SK-N-MC (cell line): ENCODE measurements around the gene SLC43A1.
"Not testable (repeated sequence)": the region's sequence is repeated elsewhere in the genome, so short reads cannot be mapped to it uniquely, and the experiment has no call there.

Source experiments
- DNase-seq: peaks from one replicate; pipeline ENCODE4 v3.0.0-alpha.2; 2011; ENCODE audit warnings: low read depth, low spot score
- H3K27ac ChIP-seq: fragments of 200-600 bp; sonication (generic); 2 replicates; pipeline ENCODE4 v1.5.1; 2016; ENCODE audit warnings: mixed run types
- H3K36me3 ChIP-seq: fragments of 200-600 bp; sonication (generic); 2 replicates; pipeline ENCODE4 v1.6.1; 2017; ENCODE audit warnings: antibody characterized with exemption, low read length, mixed read lengths; ENCODE audit not compliant: insufficient read depth
- H3K4me3 ChIP-seq: fragments of 200-600 bp; sonication (generic); 2 replicates; pipeline ENCODE4 v1.5.1; 2016
- H3K9ac ChIP-seq: fragments of 200-600 bp; sonication (generic); 2 replicates; pipeline ENCODE4 v1.8.0; 2017; ENCODE audit warnings: mixed run types, mixed read lengths; ENCODE audit not compliant: insufficient read length
- H3K9me3 ChIP-seq: fragments of 200-600 bp; sonication (generic); 2 replicates; pipeline ENCODE4 v1.6.1; 2017; ENCODE audit warnings: low read depth, mild to moderate bottlenecking, antibody characterized with exemption, low read length, moderate library complexity, mixed read lengths
- EZH2 ChIP-seq: fragments of 200-600 bp; sonication (generic); IDR thresholded peaks from one replicate; pipeline ENCODE4 v1.6.1; 2017; ENCODE audit warnings: antibody characterized with exemption
- FOXP2 ChIP-seq: optimal IDR thresholded peaks from 2 replicates; pipeline ENCODE3; 2011; ENCODE audit warnings: mild to moderate bottlenecking, moderate library complexity; ENCODE audit not compliant: insufficient read depth; ENCODE audit errors: extremely low read length, control extremely low read depth
- POLR2AphosphoS5 ChIP-seq: IDR thresholded peaks from 2 replicates; pipeline ENCODE4 v1.6.1; 2012; ENCODE audit warnings: mild to moderate bottlenecking, low read depth, low read length, borderline replicate concordance

Gene SLC43A1

DNA sequence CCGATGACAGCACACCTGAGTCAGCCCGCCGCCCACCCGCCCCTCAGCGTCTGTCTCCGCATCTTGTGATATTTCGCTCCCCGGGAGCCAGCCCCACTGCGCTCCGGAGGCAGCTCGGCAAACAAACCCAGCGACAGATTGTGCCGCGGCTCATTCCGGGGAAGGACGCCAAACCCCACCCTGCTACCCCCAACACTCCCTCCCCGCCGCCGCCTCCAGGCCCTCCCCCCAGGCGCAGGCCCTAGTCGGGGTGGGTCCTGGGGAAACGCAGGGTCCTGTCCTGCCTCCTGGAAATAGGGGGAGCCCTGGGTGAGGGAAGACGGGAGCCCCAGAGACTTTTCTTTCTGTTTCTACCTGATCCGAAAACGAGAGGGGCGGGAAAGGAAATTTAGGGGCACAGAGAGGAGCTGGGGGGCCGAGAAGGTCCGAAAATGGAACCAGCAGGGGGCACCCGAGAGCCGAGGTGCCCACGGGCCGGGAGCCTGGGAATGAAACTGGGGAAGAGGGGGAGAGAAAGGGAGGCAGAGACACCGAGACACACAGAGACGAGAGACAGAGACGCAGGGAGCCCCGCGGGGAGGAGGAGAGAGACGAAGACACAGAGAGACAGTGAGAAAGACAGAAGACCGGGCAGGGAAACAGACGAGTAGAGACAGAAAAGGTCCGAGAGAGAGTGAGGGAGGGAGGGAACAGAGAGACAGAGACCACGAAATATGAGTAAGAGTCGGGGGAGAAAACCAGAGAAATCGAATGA is 56.9 kb downstream of the SLC43A1 start:
- peak overlapping the region; percentile 87 for H3K4me3 ChIP-seq

DNA sequence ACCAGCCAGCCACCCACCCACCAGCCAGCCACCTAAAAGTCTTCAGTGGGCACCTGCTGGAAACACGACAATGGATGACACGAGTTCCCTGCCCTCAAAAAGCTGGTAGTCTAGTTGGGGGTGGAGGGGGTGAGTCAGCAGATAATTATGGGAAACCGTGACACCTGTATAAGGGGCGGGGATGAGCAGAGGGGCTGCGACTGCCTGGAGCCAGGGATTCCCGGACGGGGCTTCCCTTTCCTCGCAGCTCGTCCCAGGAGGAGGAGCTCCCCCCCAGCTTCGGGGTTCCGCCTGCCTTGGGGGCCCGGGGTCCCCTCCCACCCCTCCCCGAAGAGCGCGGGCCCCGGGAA is 57.5 kb downstream of the SLC43A1 start:
- DNase-seq, result no peak
- no peak overlapping the region for H3K27ac ChIP-seq
- H3K9me3 ChIP-seq, result no peaks in the 10 kb centered on the region
- TF ChIP-seq EZH2, result no peak
- no peak for TF ChIP-seq POLR2AphosphoS5
- TF ChIP-seq FOXP2, result no peak
- H3K9ac ChIP-seq, result no peak overlapping the region
- H3K36me3 ChIP-seq, result no peaks in the 10 kb centered on the region
- peak overlapping the region; percentile 87 for H3K4me3 ChIP-seq

More for the DNA sequence above, 56.9 kb downstream of the SLC43A1 start:
- no peak overlapping the region for H3K27ac ChIP-seq
- H3K9me3 ChIP-seq, result no peaks in the 10 kb centered on the region
- H3K9ac ChIP-seq, result peak overlapping the region; percentile 32
- no peaks in the 10 kb centered on the region for H3K36me3 ChIP-seq
- TF ChIP-seq FOXP2, result no peak
- TF ChIP-seq POLR2AphosphoS5, result no peak
- no peak for TF ChIP-seq EZH2
- DNase-seq, result no peak

DNA sequence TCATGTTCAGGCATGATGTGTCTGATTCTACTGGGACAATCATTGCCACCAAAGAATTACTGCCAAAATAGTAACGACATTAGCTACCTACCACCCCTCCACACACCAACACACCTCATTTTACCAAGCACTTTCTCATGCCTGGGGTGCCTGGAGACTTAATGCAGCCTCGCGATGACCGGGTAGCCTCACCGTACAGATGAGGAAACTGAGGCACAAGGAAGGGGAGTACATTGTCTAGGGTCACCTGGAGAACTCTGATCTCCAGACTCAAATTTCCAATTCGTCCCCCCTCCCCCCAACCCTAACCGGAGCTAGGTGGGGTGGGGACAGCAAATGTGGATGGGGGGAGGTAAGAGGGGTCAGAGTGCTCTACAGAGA is 57.9 kb downstream of the SLC43A1 start:
- TF ChIP-seq EZH2 (no peak), POLR2AphosphoS5 (no peak), FOXP2 (no peak)
- no peak overlapping the region for H3K27ac ChIP-seq
- no peak overlapping the region for H3K9ac ChIP-seq
- no peaks in the 10 kb centered on the region for H3K36me3 ChIP-seq
- no peaks in the 10 kb centered on the region for H3K9me3 ChIP-seq
- no peak for DNase-seq
- peak overlapping the region; percentile 87 for H3K4me3 ChIP-seq

DNA sequence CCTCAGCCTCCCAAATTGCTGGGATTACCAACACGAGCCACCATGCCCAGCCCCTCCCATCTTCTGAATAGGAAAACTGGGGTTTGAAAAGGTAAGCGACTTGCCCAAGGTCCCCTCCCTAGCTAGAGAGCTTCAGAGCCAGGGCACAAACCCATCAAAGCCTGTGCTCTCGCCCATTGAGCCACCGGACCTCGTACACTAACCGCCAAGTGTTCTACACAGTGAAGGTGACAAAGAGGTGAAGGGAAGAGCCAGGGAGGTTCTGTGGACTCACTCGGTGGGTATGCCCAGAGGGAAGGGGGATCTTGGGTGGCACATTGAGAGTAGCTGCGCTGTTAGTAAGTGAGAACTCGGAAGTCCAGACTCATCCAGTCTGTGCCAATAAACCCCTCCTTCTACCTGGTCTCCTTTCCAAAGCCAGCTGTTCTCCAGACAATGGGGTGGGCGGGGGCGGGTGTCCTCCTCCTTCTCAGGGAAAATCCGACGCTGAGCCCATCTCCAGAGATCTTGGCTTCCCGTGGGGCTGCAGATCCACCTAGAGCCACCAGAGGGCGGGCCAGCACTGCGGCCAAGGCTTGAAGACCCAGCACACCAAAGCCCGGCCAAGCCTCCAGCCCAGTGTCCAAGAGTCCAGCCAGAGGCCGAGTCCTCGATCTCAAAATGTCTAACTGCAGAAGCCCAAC is 58.4 kb downstream of the SLC43A1 start:
- H3K36me3 ChIP-seq, result no peaks in the 10 kb centered on the region
- no peak overlapping the region for H3K27ac ChIP-seq
- no peak for DNase-seq
- H3K9ac ChIP-seq, result no peak overlapping the region
- no peaks in the 10 kb centered on the region for H3K9me3 ChIP-seq
- peak overlapping the region; percentile 87 for H3K4me3 ChIP-seq
- no peak for TF ChIP-seq EZH2
- TF ChIP-seq FOXP2, result no peak
- no peak for TF ChIP-seq POLR2AphosphoS5

DNA sequence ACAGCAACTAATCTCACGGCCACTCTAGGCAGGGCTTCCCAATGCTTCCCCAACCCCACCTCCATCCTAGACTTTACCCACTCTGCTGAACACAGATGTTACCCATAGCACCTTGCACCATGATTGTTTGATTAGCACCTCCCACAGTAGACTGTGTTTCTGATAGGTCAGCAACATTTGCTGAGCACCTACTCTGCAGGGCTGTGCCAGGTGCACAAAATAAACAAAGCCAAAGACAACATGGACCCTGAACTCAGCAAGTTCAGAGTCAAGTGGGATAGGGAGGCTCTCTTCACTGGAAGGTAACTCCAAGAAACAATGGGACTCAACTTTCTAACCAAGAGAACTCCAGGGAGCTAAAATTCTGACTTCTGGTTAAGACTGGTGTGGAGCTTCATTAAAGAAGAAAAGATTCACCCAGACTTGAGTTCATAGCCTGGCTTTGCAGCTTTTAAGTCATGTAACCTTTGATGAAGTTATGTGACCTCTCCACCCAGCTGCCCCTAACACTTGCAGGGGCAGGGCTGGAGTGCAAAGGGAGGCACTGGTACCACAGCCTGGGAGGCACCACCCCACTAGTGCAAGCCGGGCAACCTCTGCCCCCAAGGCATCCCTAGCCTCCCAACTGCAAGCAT is 61.8 kb downstream of the SLC43A1 start:
- DNase-seq, result no peak
- Histone ChIP-seq H3K4me3 (no peak overlapping the region), H3K9me3 (no peaks in the 10 kb centered on the region), H3K9ac (no peak overlapping the region), H3K27ac (no peak overlapping the region), H3K36me3 (no peaks in the 10 kb centered on the region)
- TF ChIP-seq FOXP2, result no peak
- no peak for TF ChIP-seq POLR2AphosphoS5
- no peak for TF ChIP-seq EZH2

DNA sequence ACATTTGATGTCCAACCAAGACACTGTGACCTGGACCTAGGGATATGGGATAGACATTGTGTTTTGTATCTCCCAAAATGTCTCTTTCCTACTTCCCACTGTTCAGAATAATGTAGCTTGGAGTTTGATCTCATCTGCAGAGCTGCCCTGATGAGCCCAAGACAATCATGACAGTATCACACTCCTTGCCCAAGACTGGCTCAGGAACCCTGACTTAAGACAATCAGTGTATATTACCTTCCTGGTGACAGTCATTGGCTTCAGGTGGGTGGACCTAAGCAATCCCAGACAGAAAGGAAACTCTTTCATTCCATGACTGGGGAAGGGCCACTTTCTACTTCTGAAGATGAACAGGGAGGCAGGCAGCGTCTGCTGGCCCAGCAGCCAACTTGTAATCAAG is 69.4 kb downstream of the SLC43A1 start:
- no peak overlapping the region for H3K4me3 ChIP-seq
- no peaks in the 10 kb centered on the region for H3K9me3 ChIP-seq
- no peak overlapping the region for H3K9ac ChIP-seq
- H3K36me3 ChIP-seq, result no peaks in the 10 kb centered on the region
- no peak overlapping the region for H3K27ac ChIP-seq
- no peak for DNase-seq
- TF ChIP-seq EZH2, result no peak

DNA sequence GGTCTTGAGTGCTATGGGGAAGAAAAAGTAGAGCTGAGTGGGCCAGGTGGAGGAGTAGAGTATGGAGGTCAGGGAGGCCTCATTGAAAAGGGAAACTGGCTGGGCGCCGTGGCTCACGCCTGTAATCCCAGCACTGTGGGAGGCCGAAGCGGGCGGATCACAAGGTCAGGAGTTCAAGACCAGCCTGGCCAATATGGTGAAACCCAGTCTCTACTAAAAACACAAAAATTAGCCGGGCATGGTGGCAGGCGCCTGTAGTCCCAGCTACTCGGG is 70.4 kb downstream of the SLC43A1 start:
- not testable (repeated sequence) for H3K9ac ChIP-seq, H3K4me3 ChIP-seq, H3K27ac ChIP-seq

DNA sequence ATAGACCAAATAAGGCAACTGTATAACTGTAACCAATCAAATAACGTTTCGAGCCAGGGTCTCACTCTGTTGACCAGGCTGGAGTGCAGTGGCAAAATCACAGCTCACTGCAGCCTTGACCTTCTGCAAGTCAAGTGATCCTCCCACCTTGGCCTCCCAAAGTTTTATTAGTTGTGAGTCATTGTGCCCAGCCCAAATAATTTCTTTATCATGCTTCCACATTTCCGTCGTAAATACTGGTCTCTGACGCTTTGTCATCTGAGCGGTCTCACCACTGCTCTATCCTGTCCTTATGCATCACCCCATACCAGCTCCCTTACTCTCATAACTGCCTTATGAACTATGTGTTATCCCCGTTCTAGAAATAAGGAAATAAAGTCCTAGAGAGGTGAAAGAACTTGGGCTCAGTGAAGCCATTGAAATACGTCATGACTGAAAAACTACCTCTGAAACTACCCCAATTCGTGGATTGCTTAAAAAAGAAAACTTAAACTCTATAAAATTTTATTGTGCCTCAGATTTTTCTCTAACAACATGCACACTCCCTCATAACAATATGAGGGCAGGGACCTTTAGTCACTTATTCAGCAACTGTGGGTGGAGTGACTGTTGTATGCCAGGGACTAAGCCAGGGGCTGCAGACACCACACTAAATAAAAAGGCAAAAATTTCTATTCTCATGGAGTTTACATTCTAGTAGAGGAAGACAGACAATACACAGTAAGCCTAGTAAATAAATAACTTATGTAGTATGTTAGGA is 71.0 kb downstream of the SLC43A1 start:
- H3K9ac ChIP-seq, result no peak overlapping the region
- H3K27ac ChIP-seq, result no peak overlapping the region
- no peaks in the 10 kb centered on the region for H3K9me3 ChIP-seq
- DNase-seq, result no peak
- no peaks in the 10 kb centered on the region for H3K36me3 ChIP-seq
- no peak overlapping the region for H3K4me3 ChIP-seq
- no peak for TF ChIP-seq FOXP2

More for the DNA sequence above, 70.4 kb downstream of the SLC43A1 start:
- not testable (repeated sequence) for DNase-seq, H3K9me3 ChIP-seq, H3K36me3 ChIP-seq
